Caco-2 (cell line): Measurements from ENCODE around the gene PPP2R2D. TPM values are rescaled to one million over a fixed set of nuclear protein-coding genes. Genes with fewer than 3 reads are reported as not detected.

Source experiments
- BruUV-seq: library from RNA; stranded (reverse); fragments of 400-500 nt; replicated peaks from 2 replicates; lab custom pipeline; 2021; lab: Mats Ljungman, UMichigan
- CTCF ChIA-PET: fragments of 300-600 bp; sonication (Branson Sonifier 250); formaldehyde crosslinking; loops from one replicate; lab custom pipeline; 2022; ENCODE audit warnings: antibody characterized with exemption; lab: Charles Lee
- POLR2A ChIA-PET: fragments of 300-600 bp; sonication (Branson Sonifier 250); formaldehyde crosslinking; loops from one replicate; lab custom pipeline; 2022; ENCODE audit warnings: antibody characterized with exemption; lab: Charles Lee
- DNase-seq, 2 experiments: peaks; one replicate each; pipeline versions ENCODE4 v3.0.0 to v3.0.0-alpha.2; 2020 to 2022
- H3K27me3 ChIP-seq: replicated peaks from 2 replicates; pipeline ENCODE4 v1.6.0; 2011; ENCODE audit warnings: low read length; ENCODE audit not compliant: control insufficient read depth, insufficient read depth
- H3K36me3 ChIP-seq: 2 replicates; pipeline ENCODE4 v1.5.1; 2011; ENCODE audit warnings: low read length; ENCODE audit not compliant: control insufficient read depth, insufficient read depth
- H3K4me1 ChIP-seq: fragments of 250-450 bp; sonication (Bioruptor Pico); 2 replicates; pipeline ENCODE4 v1.5.1; 2020; ENCODE audit warnings: mild to moderate bottlenecking
- H3K4me3 ChIP-seq: 2 replicates; pipeline ENCODE4 v1.5.1; 2011; ENCODE audit warnings: low read depth, mild to moderate bottlenecking, control low read depth, low read length
- H3K9me3 ChIP-seq: fragments of 250-450 bp; sonication (Bioruptor Pico); 2 replicates; pipeline ENCODE4 v1.5.1; 2020; ENCODE audit warnings: mild to moderate bottlenecking, moderate library complexity
- H3K27ac Mint-ChIP-seq: one replicate; pipeline ENCODE4 v1.8.0; 2022; ENCODE audit warnings: mixed read lengths; ENCODE audit not compliant: unreplicated experiment
- H3K27me3 Mint-ChIP-seq: one replicate; pipeline ENCODE4 v1.8.0; 2022; ENCODE audit warnings: mixed read lengths; ENCODE audit not compliant: insufficient read depth, unreplicated experiment
- H3K36me3 Mint-ChIP-seq: one replicate; pipeline ENCODE4 v1.8.0; 2022; ENCODE audit warnings: mild to moderate bottlenecking, mixed read lengths; ENCODE audit not compliant: insufficient read depth, unreplicated experiment
- H3K4me1 Mint-ChIP-seq: one replicate; pipeline ENCODE4 v1.8.0; 2022; ENCODE audit warnings: low read depth, mixed read lengths; ENCODE audit not compliant: unreplicated experiment
- H3K4me3 Mint-ChIP-seq: one replicate; pipeline ENCODE4 v1.8.0; 2022; ENCODE audit warnings: mild to moderate bottlenecking, moderate library complexity, mixed read lengths; ENCODE audit not compliant: unreplicated experiment
- H3K9me3 Mint-ChIP-seq: one replicate; pipeline ENCODE4 v1.8.0; 2022; ENCODE audit warnings: mixed read lengths; ENCODE audit not compliant: unreplicated experiment
- intact Hi-C: fragments of 100-400 bp; cut with micrococcal nuclease; formaldehyde crosslinking; loops from one replicate; pipeline ENCODE4 v1.10.0; 2022; ENCODE audit not compliant: unreplicated experiment
- total RNA-seq: library from RNA; stranded (reverse); gene quantifications from 2 replicates; pipeline ENCODE4 v1.2.3, GENCODE V29; 2022
- TF ChIP-seq, protein P1 (sequence below), 2 experiments: fragments of 200-600 bp in 1 of 2; IDR thresholded peaks; 1 replicate in 1 of 2; 2 replicates in 1 of 2; pipeline versions ENCODE4 v1.5.1 to v1.8.0; 2011 to 2022; ENCODE audit warnings: antibody characterized with exemption in 1 of 2, control low read depth in 1 of 2, inconsistent platforms in 1 of 2, low read depth in 1 of 2, low read length in 1 of 2, mild to moderate bottlenecking in 1 of 2, moderate library complexity in 1 of 2; ENCODE audit not compliant: insufficient read depth in 1 of 2, severe bottlenecking in 1 of 2, unreplicated experiment in 1 of 2

The PPP2R2D gene
- total RNA-seq, 1 experiment from 2014 or later = 34.4 TPM

DNA sequence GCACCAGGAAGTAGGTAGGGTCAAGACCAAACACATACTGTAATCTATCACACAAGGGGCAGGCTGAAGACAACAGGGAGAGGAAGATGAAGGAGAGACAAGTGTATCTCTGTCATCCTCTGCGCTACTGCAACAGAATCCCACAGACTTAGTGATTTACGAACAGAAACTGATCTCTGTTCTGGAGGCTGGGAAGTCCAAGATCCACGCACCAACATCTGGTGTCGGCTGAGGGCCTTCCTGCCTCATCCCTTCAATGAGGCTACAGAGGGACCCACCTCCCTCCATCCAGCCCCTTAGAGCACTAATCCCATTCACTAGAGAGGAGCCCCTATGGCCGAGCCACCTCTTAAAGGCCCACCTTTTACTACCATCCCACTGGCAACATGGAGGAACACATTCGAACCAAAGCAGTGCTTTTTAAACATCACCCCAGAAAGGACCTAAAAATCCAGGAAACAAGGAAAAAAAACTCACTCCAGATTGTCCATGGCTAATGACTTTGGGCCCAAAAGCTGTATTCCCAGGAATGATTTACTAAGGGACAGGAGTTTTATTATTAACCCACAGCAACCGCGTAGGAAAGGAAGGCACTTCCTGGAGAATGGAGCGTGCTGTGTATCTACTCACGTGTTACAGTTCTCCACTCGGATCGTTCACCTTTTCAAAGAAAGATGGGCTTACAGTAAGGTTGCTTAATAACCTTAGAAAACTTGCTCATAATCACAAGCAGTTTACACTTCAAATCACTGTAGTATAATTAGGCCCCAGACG is 76.7 kb downstream of the PPP2R2D start:
- POLR2A ChIA-PET = no interaction called here
- CTCF ChIA-PET = no interaction called here
- H3K9me3 Mint-ChIP-seq = no peaks in the 10 kb centered on the region
- no peaks in the 10 kb centered on the region for H3K4me1 ChIP-seq
- no peaks in the 10 kb centered on the region for H3K9me3 ChIP-seq
- H3K4me3 ChIP-seq = no peak overlapping the region
- intact Hi-C loops = no loop called here
- TF ChIP-seq, protein P1, sequence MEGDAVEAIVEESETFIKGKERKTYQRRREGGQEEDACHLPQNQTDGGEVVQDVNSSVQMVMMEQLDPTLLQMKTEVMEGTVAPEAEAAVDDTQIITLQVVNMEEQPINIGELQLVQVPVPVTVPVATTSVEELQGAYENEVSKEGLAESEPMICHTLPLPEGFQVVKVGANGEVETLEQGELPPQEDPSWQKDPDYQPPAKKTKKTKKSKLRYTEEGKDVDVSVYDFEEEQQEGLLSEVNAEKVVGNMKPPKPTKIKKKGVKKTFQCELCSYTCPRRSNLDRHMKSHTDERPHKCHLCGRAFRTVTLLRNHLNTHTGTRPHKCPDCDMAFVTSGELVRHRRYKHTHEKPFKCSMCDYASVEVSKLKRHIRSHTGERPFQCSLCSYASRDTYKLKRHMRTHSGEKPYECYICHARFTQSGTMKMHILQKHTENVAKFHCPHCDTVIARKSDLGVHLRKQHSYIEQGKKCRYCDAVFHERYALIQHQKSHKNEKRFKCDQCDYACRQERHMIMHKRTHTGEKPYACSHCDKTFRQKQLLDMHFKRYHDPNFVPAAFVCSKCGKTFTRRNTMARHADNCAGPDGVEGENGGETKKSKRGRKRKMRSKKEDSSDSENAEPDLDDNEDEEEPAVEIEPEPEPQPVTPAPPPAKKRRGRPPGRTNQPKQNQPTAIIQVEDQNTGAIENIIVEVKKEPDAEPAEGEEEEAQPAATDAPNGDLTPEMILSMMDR (IDR thresholded peaks at IDR 0.05; ENCODE audit: insufficient read depth in 1 of 2, low read depth in 1 of 2, low read length in 1 of 2, severe bottlenecking in 1 of 2, unreplicated experiment in 1 of 2) = no peak
- no peaks in the 10 kb centered on the region for H3K36me3 ChIP-seq
- peaks cover 41% of the 10 kb centered on the region for H3K36me3 Mint-ChIP-seq
- DNase-seq = no peak
- no peaks in the 10 kb centered on the region for H3K27me3 Mint-ChIP-seq
- no peaks in the 10 kb centered on the region for H3K27me3 ChIP-seq
- H3K4me3 Mint-ChIP-seq = no peak overlapping the region
- no TSS peak for BruUV-seq
- no peak overlapping the region for H3K27ac Mint-ChIP-seq
- H3K4me1 Mint-ChIP-seq = peaks cover 9% of the 10 kb centered on the region

DNA sequence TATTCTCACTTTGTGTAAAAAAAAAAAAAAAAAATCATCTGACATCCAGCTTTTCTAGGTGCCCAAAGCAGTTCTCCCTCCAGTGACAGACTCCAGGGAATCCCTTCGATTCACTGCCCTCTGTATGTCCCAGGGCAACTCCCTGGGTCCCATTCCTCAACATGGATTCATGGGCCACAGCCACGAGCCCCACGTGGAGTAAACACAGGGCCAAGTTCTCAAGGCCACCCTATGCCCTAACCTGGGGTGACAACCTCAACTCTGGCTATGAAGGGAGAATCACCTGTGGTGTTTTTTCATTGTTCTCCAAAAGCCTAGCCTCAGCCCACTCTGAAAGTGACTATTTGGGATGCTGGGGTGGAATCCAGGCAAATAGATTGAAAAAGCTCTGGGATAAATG is 77.6 kb downstream of the PPP2R2D start:
- DNase-seq = no peak
- intact Hi-C loops = no loop called here
- no peaks in the 10 kb centered on the region for H3K36me3 ChIP-seq
- Mint-ChIP-seq H3K36me3 (peaks cover 32% of the 10 kb centered on the region), H3K9me3 (no peaks in the 10 kb centered on the region), H3K4me1 (peaks cover 3% of the 10 kb centered on the region), H3K27me3 (no peaks in the 10 kb centered on the region), H3K27ac (no peak overlapping the region), H3K4me3 (no peak overlapping the region)
- no peaks in the 10 kb centered on the region for H3K27me3 ChIP-seq
- TF ChIP-seq, protein P1 (IDR thresholded peaks at IDR 0.05; ENCODE audit: insufficient read depth in 1 of 2, low read depth in 1 of 2, low read length in 1 of 2, severe bottlenecking in 1 of 2, unreplicated experiment in 1 of 2) = no peak
- POLR2A ChIA-PET = no interaction called here
- no TSS peak for BruUV-seq
- H3K4me1 ChIP-seq = no peaks in the 10 kb centered on the region
- CTCF ChIA-PET = no interaction called here
- no peaks in the 10 kb centered on the region for H3K9me3 ChIP-seq
- H3K4me3 ChIP-seq = no peak overlapping the region

DNA sequence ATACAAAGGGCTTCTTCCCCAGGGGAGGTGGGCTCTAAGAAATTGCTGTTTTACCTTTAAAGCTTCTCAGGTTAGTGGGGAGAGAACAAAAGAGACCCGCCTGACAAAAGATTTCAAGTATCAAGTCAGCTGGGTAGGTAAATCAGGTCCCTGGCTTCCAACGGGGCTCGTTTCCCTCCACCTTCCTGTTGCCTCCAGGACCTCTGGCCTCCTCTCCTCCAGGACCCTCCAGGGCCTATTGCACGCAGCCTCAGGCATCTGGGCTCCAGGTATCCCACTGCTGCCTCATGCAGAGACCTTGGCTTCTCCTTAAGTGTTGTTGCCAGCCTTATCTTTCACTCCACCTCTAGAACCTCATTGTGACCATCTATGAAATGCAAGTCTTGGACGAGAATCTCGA is 78.0 kb downstream of the PPP2R2D start:
- no peaks in the 10 kb centered on the region for H3K9me3 Mint-ChIP-seq
- peaks cover 27% of the 10 kb centered on the region for H3K36me3 Mint-ChIP-seq
- no peaks in the 10 kb centered on the region for H3K4me1 ChIP-seq
- TF ChIP-seq, protein P1 (IDR thresholded peaks at IDR 0.05; ENCODE audit: insufficient read depth in 1 of 2, low read depth in 1 of 2, low read length in 1 of 2, severe bottlenecking in 1 of 2, unreplicated experiment in 1 of 2) = no peak
- no peak overlapping the region for H3K4me3 ChIP-seq
- H3K36me3 ChIP-seq = no peaks in the 10 kb centered on the region
- H3K9me3 ChIP-seq = no peaks in the 10 kb centered on the region
- no peak overlapping the region for H3K27ac Mint-ChIP-seq
- ChIA-PET POLR2A (no interaction called here), CTCF (no interaction called here)
- DNase-seq = no peak
- BruUV-seq = no TSS peak
- no peaks in the 10 kb centered on the region for H3K4me1 Mint-ChIP-seq
- no peaks in the 10 kb centered on the region for H3K27me3 Mint-ChIP-seq
- H3K27me3 ChIP-seq = no peaks in the 10 kb centered on the region
- intact Hi-C loops = no loop called here
- H3K4me3 Mint-ChIP-seq = no peak overlapping the region
